Kidney (tissue), 22 donors: ENCODE measurements around the gene CMIP. TPM values are rescaled to one million over a fixed set of nuclear protein-coding genes. Genes with fewer than 3 reads are reported as not detected.
A peak's percentile ranks its signal among the peaks of the same experiment; 100 is the strongest.

Source experiments
- DNase-seq, 5 donors: peaks; one replicate each; pipeline ENCODE4 v3.0.0-alpha.2; 2013 to 2020
- FAIRE-seq: peaks from 2 replicates; lab custom pipeline; 2012; peaks lifted over from hg19 to GRCh38; lab: Jason Lieb, UNC
- H3K27ac ChIP-seq, 2 donors: one replicate each; pipeline ENCODE4 v1.7.0; 2013; ENCODE audit warnings: low read depth in 2 of 2, low read length in 2 of 2, inconsistent platforms in 1 of 2
- H3K27me3 ChIP-seq: one replicate; pipeline ENCODE4 v1.7.1; 2013; ENCODE audit warnings: low read length, inconsistent platforms; ENCODE audit not compliant: control insufficient read depth, insufficient read depth
- H3K36me3 ChIP-seq, 3 donors: one replicate each; pipeline versions ENCODE4 v1.7.0 to v1.7.1; 2013; ENCODE audit warnings: low read length in 3 of 3, control low read depth in 1 of 3, inconsistent platforms in 1 of 3; ENCODE audit not compliant: insufficient read depth in 3 of 3, control insufficient read depth in 2 of 3
- H3K4me1 ChIP-seq, 3 donors: one replicate each; pipeline versions ENCODE4 v1.7.0 to v1.7.1; 2013; ENCODE audit warnings: low read length in 3 of 3, inconsistent platforms in 1 of 3, low read depth in 1 of 3; ENCODE audit not compliant: control insufficient read depth in 2 of 3, insufficient read depth in 2 of 3
- H3K4me3 ChIP-seq, 3 donors: one replicate each; pipeline versions ENCODE4 v1.7.0 to v1.8.1; 2013; ENCODE audit warnings: low read length in 3 of 3, control low read depth in 1 of 3, inconsistent platforms in 1 of 3
- H3K9ac ChIP-seq, 3 donors: one replicate each; pipeline versions ENCODE4 v1.7.0 to v1.7.1; 2013; ENCODE audit warnings: low read length in 3 of 3, control low read depth in 1 of 3, inconsistent platforms in 1 of 3
- H3K9me3 ChIP-seq, 3 donors: one replicate each; pipeline versions ENCODE4 v1.7.0 to v1.7.1; 2013; ENCODE audit warnings: low read length in 3 of 3, control low read depth in 1 of 3, inconsistent platforms in 1 of 3; ENCODE audit not compliant: control insufficient read depth in 2 of 3, insufficient read depth in 1 of 3
- intact Hi-C: fragments of 100-400 bp; cut with DNase I; formaldehyde crosslinking; loops from one replicate; pipeline ENCODE4 v1.11.1; 2022
- long read RNA-seq, 10 donors: library from polyadenylated mRNA in 1 of 10; unstranded in 1 of 10; transcript quantifications; one replicate each; pipeline ENCODE4 v2.0.0 and lab custom pipeline, GENCODE V29; 2021 to 2026
- polyA plus RNA-seq: library from polyadenylated mRNA; stranded (reverse); fragments of 350-450 nt; fragmentation: Illumina TruSeq; extraction: RNeasy Lipid Tissue Mini Kit (QIAGEN cat#74804); gene quantifications from one replicate; pipeline ENCODE4 v1.2.3, GENCODE V29; 2014; ENCODE audit warnings: low read depth, low replicate concordance; ENCODE audit not compliant: insufficient read depth
- total RNA-seq: library from RNA; stranded (reverse); fragmentation: NEBNext Ultra II Directional; extraction: Animal tissue kit (Norgen Biotek cat#: 25700); gene quantifications from one replicate; pipeline ENCODE4 v1.2.1, GENCODE V29; 2021
- TF ChIP-seq, protein P1 (sequence below): IDR thresholded peaks from 3 replicates; pipeline ENCODE4 v1.5.1; 2012; ENCODE audit warnings: mild to moderate bottlenecking, moderate library complexity, borderline replicate concordance; ENCODE audit not compliant: insufficient read depth; ENCODE audit errors: extremely low read depth
- donor health status: control.
- donor health status: control.
- donor health status: control.
- donor health status: control.
- donor health status: control.
- donor health status: DM: yes; HTN: yes; CAD: no.
- donor health status: Normal renal cell carcinoma (clear cell type).

CMIP gene
- total RNA-seq (65.7 TPM), polyA plus RNA-seq (16.6 TPM)
- long read RNA-seq, donor 1, full-length matches to known transcripts = 3 of 50 reads
- long read RNA-seq, donor 1, partial matches to known transcripts = 47 of 50 reads
- long read RNA-seq, donor 1, other reads (novel, unspliced or antisense) = 0 of 50 reads
- long read RNA-seq, donor 2, full-length matches to known transcripts = 2 of 2 reads
- long read RNA-seq, donor 2, partial matches to known transcripts = 0 of 2 reads
- long read RNA-seq, donor 2, other reads (novel, unspliced or antisense) = 0 of 2 reads
- long read RNA-seq, donor 3, full-length matches to known transcripts = 2 of 21 reads
- long read RNA-seq, donor 3, partial matches to known transcripts = 19 of 21 reads
- long read RNA-seq, donor 3, other reads (novel, unspliced or antisense) = 0 of 21 reads
- long read RNA-seq, donor 4, full-length matches to known transcripts = 2 of 2 reads
- long read RNA-seq, donor 4, partial matches to known transcripts = 0 of 2 reads
- long read RNA-seq, donor 4, other reads (novel, unspliced or antisense) = 0 of 2 reads
- long read RNA-seq, donor 5 = 0 reads
- long read RNA-seq, donor 6, full-length matches to known transcripts = 1 of 1 reads
- long read RNA-seq, donor 6, partial matches to known transcripts = 0 of 1 reads
- long read RNA-seq, donor 6, other reads (novel, unspliced or antisense) = 0 of 1 reads
- long read RNA-seq, donor 7, partial matches to known transcripts = 3 of 18 reads
- long read RNA-seq, donor 7, other reads (novel, unspliced or antisense) = 15 of 18 reads
- long read RNA-seq, donor 8, partial matches to known transcripts = 5 of 5 reads
- long read RNA-seq, donor 8, other reads (novel, unspliced or antisense) = 0 of 5 reads
- long read RNA-seq, donor 9, full-length matches to known transcripts = 1 of 6 reads
- long read RNA-seq, donor 9, partial matches to known transcripts = 5 of 6 reads
- long read RNA-seq, donor 9, other reads (novel, unspliced or antisense) = 0 of 6 reads
- long read RNA-seq, donor 10, full-length matches to known transcripts = 4 of 4 reads
- long read RNA-seq, donor 10, partial matches to known transcripts = 0 of 4 reads
- long read RNA-seq, donor 10, other reads (novel, unspliced or antisense) = 0 of 4 reads

DNA sequence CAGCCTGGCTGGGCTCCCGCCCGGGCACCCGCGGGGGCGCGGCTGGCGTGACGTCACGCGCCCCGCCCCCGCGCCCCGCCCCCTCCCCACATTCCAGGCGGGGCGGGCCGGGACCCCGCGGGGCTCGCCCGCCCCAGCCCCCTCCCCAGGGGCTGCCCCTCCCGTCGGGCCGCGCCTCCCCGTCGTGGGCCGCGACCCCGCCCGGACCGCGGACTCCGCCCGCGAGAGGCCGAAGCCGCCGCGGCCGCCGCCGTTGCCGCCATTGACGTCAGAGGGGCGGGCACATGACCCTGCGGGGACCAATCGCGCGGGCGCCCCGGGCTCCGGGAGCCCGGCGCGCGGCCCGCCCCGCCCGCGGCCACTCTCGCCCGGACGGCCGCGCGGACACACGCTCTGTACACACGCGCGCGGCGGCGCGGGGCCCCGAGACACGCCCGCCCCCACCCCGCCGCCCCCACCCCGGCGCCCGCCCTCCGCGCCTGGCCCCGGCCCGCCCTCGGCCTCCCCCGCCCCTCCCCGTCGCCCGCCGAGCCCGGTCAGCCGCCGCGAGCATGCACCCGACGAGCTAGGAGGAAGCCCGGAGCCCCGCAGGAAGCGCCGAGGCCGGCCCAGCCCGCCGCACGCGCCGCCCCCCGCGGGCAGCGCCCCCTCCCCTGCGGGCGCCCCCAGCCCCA, at the start of gene CMIP:
Gene CMIP, plus strand, starts transcription at position 361 of the 674 bp plus-strand sequence.
- TF ChIP-seq, protein P1, sequence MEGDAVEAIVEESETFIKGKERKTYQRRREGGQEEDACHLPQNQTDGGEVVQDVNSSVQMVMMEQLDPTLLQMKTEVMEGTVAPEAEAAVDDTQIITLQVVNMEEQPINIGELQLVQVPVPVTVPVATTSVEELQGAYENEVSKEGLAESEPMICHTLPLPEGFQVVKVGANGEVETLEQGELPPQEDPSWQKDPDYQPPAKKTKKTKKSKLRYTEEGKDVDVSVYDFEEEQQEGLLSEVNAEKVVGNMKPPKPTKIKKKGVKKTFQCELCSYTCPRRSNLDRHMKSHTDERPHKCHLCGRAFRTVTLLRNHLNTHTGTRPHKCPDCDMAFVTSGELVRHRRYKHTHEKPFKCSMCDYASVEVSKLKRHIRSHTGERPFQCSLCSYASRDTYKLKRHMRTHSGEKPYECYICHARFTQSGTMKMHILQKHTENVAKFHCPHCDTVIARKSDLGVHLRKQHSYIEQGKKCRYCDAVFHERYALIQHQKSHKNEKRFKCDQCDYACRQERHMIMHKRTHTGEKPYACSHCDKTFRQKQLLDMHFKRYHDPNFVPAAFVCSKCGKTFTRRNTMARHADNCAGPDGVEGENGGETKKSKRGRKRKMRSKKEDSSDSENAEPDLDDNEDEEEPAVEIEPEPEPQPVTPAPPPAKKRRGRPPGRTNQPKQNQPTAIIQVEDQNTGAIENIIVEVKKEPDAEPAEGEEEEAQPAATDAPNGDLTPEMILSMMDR = no peak
- Histone ChIP-seq H3K9me3 (no peaks in the 10 kb centered on the region), H3K4me1 (peaks cover 0 to 30% (median 19%) of the 10 kb centered on the region in 3 donors), H3K9ac (peak within 1 kb of the TSS; percentile 38 to 95 (median 75)), H3K27me3 (no peaks in the 10 kb centered on the region), H3K36me3 (no peaks in the 10 kb centered on the region), H3K4me3 (peak within 1 kb of the TSS; percentile 72 to 78 (median 78)), H3K27ac (peak within 1 kb of the TSS; percentile 86 to 97)
- FAIRE-seq (no peak), DNase-seq (peak; percentile 84 to 96 (median 90))
- intact Hi-C loops = no loop called here

DNA sequence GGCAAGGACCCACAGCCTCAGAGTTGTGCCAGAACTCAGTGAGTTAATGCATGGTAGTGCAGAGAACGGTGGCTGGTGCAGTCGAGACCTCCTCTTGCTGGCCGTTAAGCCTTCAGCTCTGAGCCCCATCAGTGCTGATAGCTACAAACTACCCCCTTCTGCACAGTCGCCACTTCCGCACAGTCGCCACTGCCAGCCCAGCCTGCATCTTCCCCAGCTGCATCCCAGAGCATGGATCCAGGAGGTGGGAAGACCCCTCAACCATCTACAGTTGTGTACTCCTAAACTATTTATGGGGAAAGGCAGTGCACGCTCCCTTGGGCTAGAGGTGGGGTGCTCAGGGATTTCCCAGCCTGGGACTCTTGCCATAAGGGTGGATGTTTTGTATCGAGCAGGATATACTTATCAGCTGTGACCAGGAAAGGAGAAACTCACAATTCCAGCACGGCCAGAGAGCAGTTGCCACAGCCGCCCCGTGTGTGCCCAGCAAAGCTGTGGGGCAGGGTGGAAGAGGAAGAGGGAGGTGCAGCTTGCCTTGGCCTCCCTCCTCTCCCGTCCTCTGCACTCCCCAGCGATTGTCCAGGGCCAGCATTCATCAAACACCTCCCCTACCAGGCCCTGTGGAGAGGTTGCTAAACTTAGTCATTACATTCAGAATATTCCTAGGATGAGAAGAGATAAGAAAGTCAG, 49.5 kb upstream of the CMIP start:
- Histone ChIP-seq H3K9ac (no peak overlapping the region), H3K27ac (no peak overlapping the region), H3K27me3 (no peaks in the 10 kb centered on the region), H3K4me1 (no peaks in the 10 kb centered on the region), H3K9me3 (peaks cover 0 to 9% (median 0%) of the 10 kb centered on the region in 3 donors), H3K36me3 (peaks cover 2 to 3% (median 3%) of the 10 kb centered on the region in 3 donors), H3K4me3 (no peak overlapping the region)
- DNase-seq (no peak), FAIRE-seq (no peak)
- intact Hi-C loops = no loop called here
- TF ChIP-seq, protein P1 = no peak
